ENCODE data around the gene FRMD4A. TPM values are rescaled to one million over a fixed set of nuclear protein-coding genes. Genes with fewer than 3 reads are reported as not detected.

The FRMD4A gene
- total and polyA plus RNA-seq, 11 donors = 12.2 to 58.1 (median 28.1) TPM

- Histone ChIP-seq H3K4me3 (no peak overlapping the region), H3K27ac (peak overlapping the region in 2 of 12 donors; percentile 11 to 20), H3K27me3 (no peaks in the 10 kb centered on the region), H3K4me1 (peaks cover 0 to 27% (median 8%) of the 10 kb centered on the region in 12 donors), H3K36me3 (peaks cover 0 to 76% (median 69%) of the 10 kb centered on the region in 9 donors), H3K9me3 (no peaks in the 10 kb centered on the region)
- 72 to 74% (median 72%) methylated on average over 20 of the region's 20 CpGs for WGBS, 4 donors
- DNase-seq (peak in 3 of 5 donors; percentile 45 to 59 (median 57)), ATAC-seq (peak in 3 of 4 donors; percentile 16 to 71 (median 42))
- intact Hi-C loops (cut with DNase I) = loop anchor here in 3 of 10 donors (5.0 kb wide), 2 partner anchors 32 to 42 kb away; no protein-coding TSS in a partner anchor
- TF ChIP-seq CTCF (IDR thresholded peaks at IDR 0.05) (no peak), POLR2A (IDR thresholded peaks at IDR 0.05) (no peak)
These were observed 655.8 kb downstream of the FRMD4A start for GRCh38 chr10:13674645-13675588.

GRCh38 chr10:13673156-13673555, 657.6 kb downstream of the FRMD4A start:
- Histone ChIP-seq H3K4me1 (peaks cover 0 to 23% (median 9%) of the 10 kb centered on the region in 12 donors), H3K27ac (no peak overlapping the region), H3K4me3 (no peak overlapping the region), H3K36me3 (peaks cover 0 to 87% (median 77%) of the 10 kb centered on the region in 9 donors), H3K27me3 (no peaks in the 10 kb centered on the region), H3K9me3 (no peaks in the 10 kb centered on the region)
- intact Hi-C loops (cut with DNase I) = loop anchor here in 2 of 10 donors (5.0 kb wide), 2 partner anchors 34 to 44 kb away; no protein-coding TSS in a partner anchor
- ATAC-seq (no peak), DNase-seq (no peak)
- no peak for TF ChIP-seq POLR2A (IDR thresholded peaks at IDR 0.05)
- no peak for TF ChIP-seq CTCF (IDR thresholded peaks at IDR 0.05)
- 90 to 93% (median 91%) methylated on average over 8 of the region's 8 CpGs for WGBS, 4 donors

- no peak for DNase-seq
- Histone ChIP-seq H3K4me3 (no peak overlapping the region), H3K36me3 (peaks cover 0 to 87% (median 77%) of the 10 kb centered on the region in 9 donors), H3K27ac (no peak overlapping the region), H3K4me1 (peaks cover 0 to 18% (median 8%) of the 10 kb centered on the region in 12 donors), H3K9me3 (no peaks in the 10 kb centered on the region), H3K27me3 (no peaks in the 10 kb centered on the region)
- intact Hi-C loops (cut with DNase I) = loop anchor here in 2 of 10 donors (5.0 kb wide), 2 partner anchors 35 to 45 kb away; no protein-coding TSS in a partner anchor
- ATAC-seq = no peak
- TF ChIP-seq POLR2A (IDR thresholded peaks at IDR 0.05) (no peak), CTCF (IDR thresholded peaks at IDR 0.05) (no peak)
- WGBS, 4 donors = 83 to 89% (median 84%) methylated on average over 7 of the region's 7 CpGs
These were observed 658.2 kb downstream of the FRMD4A start for GRCh38 chr10:13672548-13672947.

GRCh38 chr10:13671904-13672303, 658.8 kb downstream of the FRMD4A start:
- ATAC-seq (no peak), DNase-seq (no peak)
- no peak for TF ChIP-seq CTCF (IDR thresholded peaks at IDR 0.05)
- TF ChIP-seq POLR2A (IDR thresholded peaks at IDR 0.05) = no peak
- intact Hi-C loops (cut with DNase I) = loop anchor here in 2 of 10 donors (5.0 kb wide), 2 partner anchors 35 to 45 kb away; no protein-coding TSS in a partner anchor
- Histone ChIP-seq H3K27me3 (no peaks in the 10 kb centered on the region), H3K4me3 (no peak overlapping the region), H3K27ac (no peak overlapping the region), H3K36me3 (peaks cover 0 to 87% (median 77%) of the 10 kb centered on the region in 9 donors), H3K9me3 (no peaks in the 10 kb centered on the region), H3K4me1 (peaks cover 0 to 18% (median 8%) of the 10 kb centered on the region in 12 donors)
- 94 to 96% (median 95%) methylated on average over 10 of the region's 10 CpGs for WGBS, 4 donors

Data from heart left ventricle (tissue), 16 donors.